Endothelial cell of coronary artery (primary cell): ENCODE measurements around the gene MS4A15. TPM values are rescaled to one million over a fixed set of nuclear protein-coding genes. Genes with fewer than 3 reads are reported as not detected.

Source experiments
- total RNA-seq: library from RNA; depleted of rRNA; stranded (reverse); fragments of >200 nt; gene quantifications from 2 replicates; pipeline ENCODE4 v1.2.3, GENCODE V29; 2014

The MS4A15 gene
- not detected in 2 replicates for total RNA-seq

GRCh38 chr11:60756307-60757032 lies at the start of gene MS4A15:
TSS of gene MS4A15 (plus strand) at chr11:60756867. CDS start at chr11:60763734, 6,867 bp downstream.

GRCh38 chr11:60724420-60724819 lies 32.2 kb upstream of the MS4A15 start, which contains the start of gene MS4A18:
TSS of gene MS4A18 (plus strand) at chr11:60724720.

GRCh38 chr11:60785136-60785535 lies 28.5 kb downstream of the MS4A15 start, which contains the start of gene MS4A10:
TSS of gene MS4A10 (plus strand) at chr11:60785333. CDS start at chr11:60790336, 5,003 bp downstream.

Other genes with a start within 250 kb of the MS4A15 start
- gene MS4A13, start 241.5 kb upstream of the MS4A15 start, total RNA-seq: not detected in 2 replicates
- gene MS4A8, start 57.3 kb upstream of the MS4A15 start, total RNA-seq: not detected in 2 replicates
- not detected in 2 replicates for gene MS4A18, start 32.1 kb upstream of the MS4A15 start, total RNA-seq
- gene MS4A10, start 28.5 kb downstream of the MS4A15 start, total RNA-seq: not detected in 2 replicates
- 13.9 and 16.2 TPM in 2 replicates for gene CCDC86, start 85.2 kb downstream of the MS4A15 start, total RNA-seq
- under 0.01 TPM in 1 of 2 replicates, not detected in the other for gene PTGDR2, start 99.1 kb downstream of the MS4A15 start, total RNA-seq
- not detected in 2 replicates for gene ZP1, start 110.7 kb downstream of the MS4A15 start, total RNA-seq
- 50.1 and 72.1 TPM in 2 replicates for gene PRPF19, start 149.7 kb downstream of the MS4A15 start, total RNA-seq
- gene TMEM109, start 157.3 kb downstream of the MS4A15 start, total RNA-seq: 60.6 and 62.5 TPM in 2 replicates
- gene TMEM132A, start 167.6 kb downstream of the MS4A15 start, total RNA-seq: 74.9 and 87.1 TPM in 2 replicates
- 2.6 and 8.7 TPM in 2 replicates for gene SLC15A3, start 195.3 kb downstream of the MS4A15 start, total RNA-seq
- gene CD6, start 214.8 kb downstream of the MS4A15 start, total RNA-seq: not detected in 2 replicates